B cell (primary cell): ENCODE results near the gene FBXO2. TPM values are rescaled to one million over a fixed set of nuclear protein-coding genes. Genes with fewer than 3 reads are reported as not detected.

Experiments
- ATAC-seq: fragments of 200-7000 bp; cut with Tn5 transposase; one replicate; pipeline ENCODE4 v1.10.0; 2021; ENCODE audit warnings: low read depth, mild to moderate bottlenecking, moderate number of reproducible peaks, moderate library complexity
- CTCF ChIA-PET: fragments of 350-600 bp; sonication (Branson Sonifier 250); formaldehyde crosslinking; loops from one replicate; lab custom pipeline; 2021; ENCODE audit warnings: antibody characterized with exemption, inconsistent platforms; lab: Charles Lee
- POLR2A ChIA-PET: fragments of 350-600 bp; sonication (Branson Sonifier 250); formaldehyde crosslinking; loops from one replicate; lab custom pipeline; 2021; ENCODE audit warnings: antibody characterized with exemption; lab: Charles Lee
- DNase-seq: peaks from one replicate; pipeline ENCODE4 v3.0.0; 2013
- H2AFZ ChIP-seq: 2 replicates; pipeline ENCODE4 v1.6.1; 2012; ENCODE audit warnings: mild to moderate bottlenecking, low read depth, low read length; ENCODE audit not compliant: insufficient read depth, poor library complexity, severe bottlenecking
- H3K27ac ChIP-seq, 2 donors: 1 replicate in 1 of 2; 2 replicates in 1 of 2; pipeline ENCODE4 v1.5.1; 2012 to 2013; ENCODE audit warnings: low read length in 2 of 2, mild to moderate bottlenecking in 2 of 2, moderate library complexity in 1 of 2
- H3K27me3 ChIP-seq, 4 experiments: fragments of 200-600 bp in 1 of 4; sonication (generic) in 1 of 4; replicated peaks in 1 of 4; 1 replicate in 2 of 4; 2 replicates in 2 of 4; pipeline versions ENCODE4 v1.6.1 to v1.7.0; 2013 to 2016; ENCODE audit warnings: low read length in 3 of 4, mild to moderate bottlenecking in 2 of 4, mixed read lengths in 1 of 4, moderate library complexity in 1 of 4; ENCODE audit not compliant: insufficient read depth in 4 of 4, control insufficient read depth in 3 of 4; ENCODE audit errors: control extremely low read depth in 1 of 4
- H3K36me3 ChIP-seq, 2 experiments: replicated peaks in 1 of 2; 1 replicate in 1 of 2; 2 replicates in 1 of 2; pipeline versions ENCODE4 v1.6.1 to v1.7.1; 2013; ENCODE audit warnings: low read length in 1 of 2; ENCODE audit not compliant: insufficient read depth in 2 of 2, control insufficient read depth in 1 of 2; ENCODE audit errors: control extremely low read depth in 1 of 2, extremely low read depth in 1 of 2
- H3K4me1 ChIP-seq, 2 donors: fragments of 200-600 bp in 1 of 2; sonication (generic) in 1 of 2; 1 replicate in 1 of 2; 2 replicates in 1 of 2; pipeline versions ENCODE4 v1.5.1 to v1.6.1; 2013 to 2017; ENCODE audit warnings: low read length in 2 of 2; ENCODE audit not compliant: control insufficient read depth in 2 of 2, insufficient read depth in 2 of 2
- H3K4me2 ChIP-seq: replicated peaks from 2 replicates; pipeline ENCODE3; 2012; ENCODE audit warnings: mild to moderate bottlenecking, low read depth, low read length; ENCODE audit not compliant: poor library complexity, severe bottlenecking
- H3K4me3 ChIP-seq, 5 experiments: fragments of 200-600 bp in 1 of 5; sonication (generic) in 1 of 5; 1 replicate in 3 of 5; 2 replicates in 2 of 5; pipeline versions ENCODE4 v1.5.1 to v1.7.0; 2011 to 2016; ENCODE audit warnings: low read length in 4 of 5, mild to moderate bottlenecking in 4 of 5, low read depth in 2 of 5, control low read depth in 1 of 5, moderate library complexity in 1 of 5; ENCODE audit not compliant: insufficient read depth in 1 of 5; ENCODE audit errors: control extremely low read depth in 1 of 5, extremely low read depth in 1 of 5
- H3K79me2 ChIP-seq: fragments of 200-600 bp; sonication (generic); one replicate; pipeline ENCODE4 v1.6.0; 2016; ENCODE audit warnings: low read length; ENCODE audit not compliant: control insufficient read depth, insufficient read depth
- H3K9ac ChIP-seq: fragments of 200-600 bp; sonication (generic); 2 replicates; pipeline ENCODE4 v1.6.1; 2017; ENCODE audit warnings: mild to moderate bottlenecking, low read length, moderate library complexity
- H3K9me3 ChIP-seq, 3 donors: one replicate each; pipeline versions ENCODE4 v1.6.1 to v1.7.1; 2013; ENCODE audit warnings: low read length in 2 of 3; ENCODE audit not compliant: control insufficient read depth in 2 of 3, insufficient read depth in 1 of 3; ENCODE audit errors: control extremely low read depth in 1 of 3
- H4K20me1 ChIP-seq: 2 replicates; pipeline ENCODE4 v1.6.0; 2012; ENCODE audit warnings: mild to moderate bottlenecking, low read length; ENCODE audit not compliant: insufficient read depth, control insufficient read depth, poor library complexity, severe bottlenecking
- H3K27ac Mint-ChIP-seq: one replicate; pipeline ENCODE4 v1.8.0; 2021; ENCODE audit warnings: mixed read lengths
- H3K27me3 Mint-ChIP-seq: one replicate; pipeline ENCODE4 v1.8.0; 2021; ENCODE audit warnings: mixed read lengths
- H3K4me1 Mint-ChIP-seq: one replicate; pipeline ENCODE4 v1.8.0; 2021; ENCODE audit warnings: mixed read lengths
- H3K4me3 Mint-ChIP-seq: one replicate; pipeline ENCODE4 v1.8.0; 2021; ENCODE audit warnings: mixed read lengths
- H3K9me3 Mint-ChIP-seq: one replicate; pipeline ENCODE4 v1.8.0; 2022; ENCODE audit warnings: mixed read lengths; ENCODE audit not compliant: insufficient read depth
- CTCF ChIP-seq: fragments of 200-600 bp; IDR thresholded peaks from one replicate; pipeline ENCODE4 v1.8.0; 2022; ENCODE audit warnings: antibody characterized with exemption, mild to moderate bottlenecking
- EZH2 ChIP-seq: IDR thresholded peaks from 2 replicates; pipeline ENCODE4 v1.6.1; 2012; ENCODE audit warnings: borderline replicate concordance, low read depth, mild to moderate bottlenecking, moderate library complexity, low read length; ENCODE audit not compliant: insufficient read depth, poor library complexity, severe bottlenecking
- WGBS: methylation state at CpG from one replicate; pipeline ENCODE4 v1.1.5; 2013; ENCODE audit warnings: missing lambda C conversion rate; ENCODE audit not compliant: insufficient coverage; 5-methylcytosine and 5-hydroxymethylcytosine counted together
- intact Hi-C: fragments of 100-400 bp; cut with micrococcal nuclease; formaldehyde crosslinking; loops from one replicate; pipeline ENCODE4 v1.10.0; 2022
- polyA plus RNA-seq: library from polyadenylated mRNA; depleted of rRNA; stranded (reverse); fragments of >200 nt; gene quantifications from 2 replicates; pipeline ENCODE4 v1.2.3, GENCODE V29; 2012
- total RNA-seq, 2 donors: library from RNA; stranded (reverse); fragments of 120-200 nt in 1 of 2; gene quantifications; 1 replicate in 1 of 2; 2 replicates in 1 of 2; pipeline versions ENCODE4 v1.2.3 to v1.2.4, GENCODE V29; 2013 to 2022

FBXO2 gene
- total and polyA plus RNA-seq, 2 donors (not counting 1 experiment from before 2014, with no cell fraction given) = 9.6 TPM

DNA sequence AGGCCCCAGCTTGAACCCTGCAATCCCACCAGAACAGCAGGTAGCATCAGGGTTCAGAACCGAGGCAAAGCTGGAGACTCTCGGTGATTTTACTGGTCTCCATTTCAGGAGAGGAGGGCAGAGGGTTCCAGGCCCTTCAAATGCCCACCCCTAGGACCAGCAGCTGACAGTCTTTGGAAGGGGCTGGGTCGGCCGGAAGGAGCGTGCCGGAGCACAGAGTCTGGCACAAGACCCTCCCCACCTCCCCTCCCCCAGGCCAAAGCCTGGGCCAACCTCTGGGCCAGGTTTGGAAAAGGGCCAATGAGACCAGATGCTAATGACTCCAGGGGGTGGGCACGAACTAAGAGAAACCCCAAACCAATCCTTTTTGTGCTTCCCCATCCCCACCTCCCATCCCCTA lies 6.9 kb downstream of the FBXO2 start:
- TF ChIP-seq CTCF (no peak), EZH2 (no peak)
- intact Hi-C loops = loop anchor here (10.0 kb wide), 1 partner anchor 173 kb away; the partner anchor contains the start of gene DISP3
- Histone ChIP-seq H2AFZ (no peak overlapping the region), H3K27ac (no peak overlapping the region), H3K4me2 (no peak overlapping the region), H3K4me1 (peaks cover 14 to 21% of the 10 kb centered on the region in 2 donors), H4K20me1 (no peaks in the 10 kb centered on the region), H3K9ac (no peak overlapping the region), H3K9me3 (no peaks in the 10 kb centered on the region), H3K4me3 (no peak overlapping the region), H3K36me3 (no peaks in the 10 kb centered on the region), H3K79me2 (no peaks in the 10 kb centered on the region), H3K27me3 (no peaks in the 10 kb centered on the region)
- Mint-ChIP-seq H3K27me3 (no peaks in the 10 kb centered on the region), H3K27ac (no peak overlapping the region), H3K4me3 (no peak overlapping the region), H3K4me1 (peaks cover 25% of the 10 kb centered on the region), H3K9me3 (no peaks in the 10 kb centered on the region)
- ATAC-seq (no peak), DNase-seq (no peak)
- CTCF ChIA-PET = interaction anchor here (0.9 to 18.9 kb wide), 3 partner anchors 11 to 610 kb away, joined by 3 to 231 read pairs (median 31); no protein-coding TSS in a partner anchor
- WGBS = 78% methylated on average over 5 of the region's 7 CpGs
- POLR2A ChIA-PET = no interaction called here

DNA sequence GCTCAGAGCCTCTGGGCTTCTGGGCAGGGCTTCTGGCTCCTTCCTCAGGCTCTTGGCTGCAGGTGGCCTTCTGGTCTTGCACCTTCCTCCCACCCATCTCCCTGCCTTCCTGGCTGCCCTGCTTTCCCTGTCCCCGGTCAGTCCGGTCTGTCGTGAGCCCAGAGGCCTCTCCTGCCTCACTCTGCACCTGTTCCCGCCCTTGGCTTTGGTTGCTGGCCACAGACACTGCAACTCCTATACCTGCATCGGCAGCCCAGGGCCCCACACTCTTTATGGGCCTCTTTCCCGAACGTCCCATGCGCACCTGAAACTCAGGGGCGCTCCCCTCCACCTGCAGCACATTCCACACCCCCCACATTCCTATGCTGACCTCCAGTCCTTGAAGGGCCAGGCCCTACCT lies 7.9 kb downstream of the FBXO2 start:
- intact Hi-C loops = loop anchor here (10.0 kb wide), 1 partner anchor 172 kb away; the partner anchor contains the start of gene DISP3
- H2AFZ ChIP-seq = no peak overlapping the region
- H3K27ac Mint-ChIP-seq = no peak overlapping the region
- DNase-seq = no peak
- no peak overlapping the region for H3K4me3 ChIP-seq
- H3K27ac ChIP-seq = no peak overlapping the region
- H3K79me2 ChIP-seq = no peaks in the 10 kb centered on the region
- ATAC-seq = no peak
- H3K9me3 Mint-ChIP-seq = no peaks in the 10 kb centered on the region
- POLR2A ChIA-PET = interaction anchor here (0.7 to 1.5 kb wide), 4 partner anchors 18 to 546 kb away, joined by 3 to 6 read pairs (median 4); partner anchors contain the start of genes EXOSC10 and FBXO6
- no peak overlapping the region for H3K4me3 Mint-ChIP-seq
- 91% methylated on average over 9 of the region's 9 CpGs for WGBS
- peaks cover 14 to 21% of the 10 kb centered on the region in 2 donors for H3K4me1 ChIP-seq
- no peak overlapping the region for H3K9ac ChIP-seq
- peaks cover 0 to 3% (median 0%) of the 10 kb centered on the region in 3 donors for H3K9me3 ChIP-seq
- H4K20me1 ChIP-seq = no peaks in the 10 kb centered on the region
- H3K27me3 Mint-ChIP-seq = no peaks in the 10 kb centered on the region
- no peak overlapping the region for H3K4me2 ChIP-seq
- CTCF ChIA-PET = interaction anchor here (0.6 to 18.9 kb wide), 27 partner anchors 8 to 635 kb away, joined by 3 to 231 read pairs (median 4); partner anchors contain the start of genes AGTRAP, DISP3, FBXO44 and FBXO6
- H3K4me1 Mint-ChIP-seq = peaks cover 24% of the 10 kb centered on the region
- no peaks in the 10 kb centered on the region for H3K36me3 ChIP-seq
- no peak for TF ChIP-seq CTCF
- TF ChIP-seq EZH2 = no peak
- H3K27me3 ChIP-seq = peaks cover 0 to 3% (median 0%) of the 10 kb centered on the region in 4 experiments
